GOT3 (cell line): Measurements from ENCODE around the gene ARHGEF16.

Source experiments
- DNase-seq: peaks from one replicate; lab custom pipeline; 2025; ENCODE audit warnings: mixed read lengths; lab: John Stamatoyannopoulos, UW

ARHGEF16 gene

DNA sequence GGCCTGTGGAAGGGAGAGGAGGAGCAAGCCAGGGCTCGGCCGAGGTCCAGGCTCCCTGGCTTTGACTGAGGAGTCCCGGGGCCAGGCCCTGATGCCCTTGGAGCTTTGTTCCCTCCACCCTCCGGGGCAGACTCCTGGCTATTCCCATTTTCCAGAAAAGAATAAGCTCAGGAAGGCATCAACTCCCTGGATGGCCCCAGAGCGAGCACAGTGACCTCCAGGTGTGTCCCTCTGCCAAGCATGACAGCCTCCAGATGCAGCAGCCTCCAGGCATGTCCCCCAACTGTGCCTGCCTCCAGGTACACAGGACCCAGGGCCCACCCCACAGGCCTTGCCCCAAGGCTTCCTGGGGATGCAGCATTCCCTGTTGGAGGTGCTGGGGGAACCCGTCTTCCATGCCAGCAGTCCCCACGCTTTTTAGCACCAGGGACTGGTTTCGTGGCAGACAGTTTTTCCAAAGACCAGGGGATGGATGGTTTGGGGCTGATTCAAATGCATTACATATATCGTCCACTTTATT is 15.7 kb upstream of the ARHGEF16 start:
- DNase-seq, result no peak

DNA sequence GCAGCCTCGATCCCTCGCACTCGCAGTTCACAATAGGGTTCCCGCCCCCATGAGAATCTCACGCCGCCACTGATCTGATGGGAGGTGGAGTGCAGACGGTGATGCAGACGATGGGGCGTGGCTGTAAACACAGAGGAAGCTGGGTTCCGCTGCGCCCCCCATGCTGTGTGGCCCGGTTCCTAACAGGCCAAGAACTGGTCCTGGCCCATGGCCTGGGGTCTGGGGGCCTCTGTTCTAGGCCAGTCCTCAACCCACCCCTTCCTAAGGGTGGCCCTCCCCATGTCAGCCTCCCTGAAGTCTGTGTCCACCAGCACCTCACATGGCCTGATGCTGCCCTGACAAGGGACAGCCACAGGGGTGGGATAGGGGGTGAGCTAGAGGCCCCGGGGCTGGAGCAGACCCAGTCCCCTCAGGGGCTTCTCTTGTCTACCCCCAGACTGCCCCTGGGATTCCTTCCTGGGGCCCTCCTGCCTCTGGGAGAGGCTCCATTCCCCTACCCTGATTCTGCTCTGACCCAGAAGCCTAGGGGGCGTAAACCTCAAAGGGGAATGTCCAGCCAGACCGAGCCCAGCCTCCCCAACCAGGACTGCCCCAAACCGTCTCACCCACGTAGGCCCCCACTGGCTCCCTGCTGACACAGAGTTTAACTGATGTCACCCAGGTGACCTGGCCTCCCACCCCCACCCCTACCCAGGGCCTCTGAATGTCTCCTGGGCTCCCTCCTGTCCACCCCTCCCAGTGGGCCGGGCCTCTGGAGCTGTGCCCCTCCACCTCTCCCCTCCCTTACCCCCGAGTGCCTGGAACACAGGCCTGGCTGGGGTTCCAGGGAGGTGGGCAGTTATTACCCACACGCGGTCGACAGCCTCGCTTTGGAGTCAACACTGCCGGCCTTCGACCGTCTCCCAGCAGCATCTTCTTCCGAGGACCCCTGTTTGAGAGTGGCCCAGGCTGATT is 14.8 kb upstream of the ARHGEF16 start:
- no peak for DNase-seq

DNA sequence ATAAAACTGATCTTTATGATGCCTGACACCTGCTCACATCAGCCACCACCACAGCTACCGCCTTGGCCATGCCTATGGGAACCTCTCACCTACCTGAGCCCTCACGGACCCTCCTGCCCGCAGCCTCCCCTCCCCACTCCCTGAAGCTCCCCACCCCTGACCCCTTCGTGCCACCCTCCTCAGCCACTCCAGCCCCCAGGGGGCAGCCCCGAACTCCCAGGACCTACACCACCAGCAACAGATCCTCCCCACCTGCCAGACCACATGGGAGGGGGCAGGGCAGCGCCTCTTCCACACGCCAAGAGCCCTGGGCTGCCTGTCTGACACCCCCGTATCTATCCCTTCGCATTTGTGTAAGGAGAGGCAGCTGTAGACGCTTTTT is 14.2 kb upstream of the ARHGEF16 start:
- DNase-seq, result no peak

DNA sequence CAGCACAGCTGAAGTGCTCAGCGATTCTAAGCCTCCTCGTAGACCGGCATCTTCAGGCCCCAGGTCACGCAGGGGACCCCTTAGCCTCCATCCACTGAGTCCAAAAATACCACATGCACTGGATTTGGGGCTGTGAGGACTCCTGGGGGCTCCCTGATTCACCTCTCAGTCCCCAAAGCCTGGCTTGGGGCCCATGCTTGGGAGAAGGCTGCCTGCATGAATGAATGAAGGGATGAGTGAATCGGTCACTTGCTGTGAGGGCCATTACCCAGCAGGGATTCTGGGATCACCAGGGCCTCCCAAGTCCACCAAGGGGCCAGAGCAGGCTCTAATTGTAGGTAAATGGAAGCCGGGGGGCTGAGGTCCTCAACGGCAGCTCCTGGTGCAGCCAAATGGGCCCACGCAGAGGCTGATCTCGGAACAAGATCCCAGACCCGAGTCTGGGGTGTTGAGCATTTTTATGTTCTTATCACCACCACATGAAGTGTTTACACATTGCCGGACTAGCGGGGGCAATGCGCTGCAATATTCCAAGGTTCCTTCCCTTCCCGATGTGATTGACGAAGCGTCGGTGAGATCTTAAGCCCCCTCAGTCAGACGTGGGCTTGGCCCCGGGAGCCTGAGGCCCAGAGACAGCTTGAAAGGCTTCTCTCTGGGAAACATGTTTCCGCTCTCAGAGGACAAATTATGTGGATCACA is 13.6 kb upstream of the ARHGEF16 start:
- DNase-seq, result no peak

DNA sequence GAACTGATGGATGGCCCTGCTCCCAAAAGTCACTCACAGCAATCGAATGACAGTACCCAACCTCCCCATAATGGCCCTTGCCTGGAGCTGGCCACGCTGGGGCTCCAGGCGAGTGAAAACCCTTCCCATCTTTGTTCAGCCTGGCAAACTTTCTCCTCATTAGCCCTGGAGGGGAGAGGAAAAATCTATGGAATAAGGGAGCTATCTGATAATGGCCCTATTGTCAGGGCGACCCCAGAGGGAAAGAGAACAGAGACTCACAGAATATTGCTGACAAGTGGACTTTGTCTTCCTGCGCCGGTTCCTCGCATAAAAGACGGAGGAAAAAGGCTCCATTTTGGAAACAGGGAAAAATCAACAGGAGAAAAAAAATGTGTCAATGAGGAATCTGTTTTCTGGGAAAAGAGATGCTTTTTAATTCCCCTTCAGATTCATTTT is 13.0 kb upstream of the ARHGEF16 start:
- no peak for DNase-seq

DNA sequence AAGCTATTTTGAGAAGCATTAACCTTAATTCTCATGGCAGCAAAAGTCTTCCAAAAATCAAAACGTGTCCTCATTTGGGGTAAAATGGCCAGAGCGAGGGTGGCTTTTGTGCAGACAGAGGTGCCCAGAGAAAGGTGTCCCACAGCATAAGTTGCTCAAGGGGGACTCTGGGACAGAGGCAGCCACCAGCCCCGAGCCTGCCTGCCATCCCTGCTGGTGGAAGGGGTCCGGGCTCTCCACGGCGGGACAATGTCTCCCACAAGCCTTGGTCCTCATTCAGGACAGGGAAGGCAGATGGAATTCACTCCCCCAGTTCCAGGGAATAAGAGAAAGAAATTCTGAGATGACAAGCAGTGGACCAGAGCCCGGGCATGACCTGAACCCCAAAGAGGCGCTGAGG is 12.6 kb upstream of the ARHGEF16 start:
- DNase-seq, result no peak

DNA sequence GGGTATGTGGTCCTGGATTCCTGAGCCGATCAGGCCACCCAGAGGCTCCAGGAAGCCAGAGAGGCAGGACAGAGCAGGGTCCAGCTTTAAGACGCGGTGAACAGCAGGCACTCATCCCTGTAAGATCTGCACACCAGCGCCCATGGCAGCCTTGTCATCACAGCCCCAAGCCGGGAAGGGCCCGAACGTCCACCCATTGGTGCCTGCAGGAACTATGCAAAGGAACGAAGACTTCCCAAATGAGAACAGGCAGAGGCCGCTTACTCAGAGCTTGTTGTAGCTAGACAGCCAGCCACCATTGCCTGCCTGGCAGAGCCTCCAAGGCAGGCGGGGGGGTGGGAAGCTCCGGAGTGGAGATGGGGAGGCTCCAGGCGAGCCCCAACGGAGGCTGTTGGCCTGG is 12.1 kb upstream of the ARHGEF16 start:
- no peak for DNase-seq

DNA sequence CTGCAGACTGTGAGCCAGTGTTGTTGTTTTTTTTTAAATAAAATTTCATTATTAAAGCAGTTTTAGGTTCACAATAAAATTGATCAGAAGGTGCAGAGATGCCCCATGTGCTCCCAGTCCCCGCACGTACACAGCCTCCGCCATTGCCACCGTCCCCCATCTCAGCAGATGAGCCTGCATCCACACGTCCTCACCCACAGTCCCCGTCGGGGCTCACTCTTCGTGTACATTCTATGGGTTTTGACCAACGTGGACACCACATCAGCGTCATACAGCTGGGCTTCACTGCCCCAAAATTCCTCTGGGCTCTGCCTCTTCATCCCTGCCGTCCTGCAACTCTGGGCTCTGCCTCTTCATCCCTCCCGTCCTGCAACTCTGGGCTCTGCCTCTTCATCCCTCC is 11.6 kb upstream of the ARHGEF16 start:
- no peak for DNase-seq

DNA sequence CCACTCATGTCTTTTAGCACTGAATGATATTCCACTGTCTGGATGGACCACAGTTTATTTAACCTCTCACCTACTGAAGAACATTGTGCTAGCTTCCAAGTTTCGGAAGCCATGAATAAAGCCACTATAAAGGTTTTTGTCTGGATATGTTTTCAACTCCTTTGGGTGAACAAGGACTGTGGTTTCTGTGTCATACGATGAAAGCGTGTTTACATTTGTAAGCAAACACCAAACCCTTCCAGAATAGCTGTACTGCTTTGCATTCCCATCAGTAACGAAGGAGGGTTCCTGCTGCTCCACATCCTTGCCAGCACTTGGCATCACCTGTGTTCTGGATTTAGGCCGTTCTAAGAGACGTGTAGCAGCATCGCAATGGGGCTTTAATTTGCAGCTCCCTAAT is 10.7 kb upstream of the ARHGEF16 start:
- no peak for DNase-seq

DNA sequence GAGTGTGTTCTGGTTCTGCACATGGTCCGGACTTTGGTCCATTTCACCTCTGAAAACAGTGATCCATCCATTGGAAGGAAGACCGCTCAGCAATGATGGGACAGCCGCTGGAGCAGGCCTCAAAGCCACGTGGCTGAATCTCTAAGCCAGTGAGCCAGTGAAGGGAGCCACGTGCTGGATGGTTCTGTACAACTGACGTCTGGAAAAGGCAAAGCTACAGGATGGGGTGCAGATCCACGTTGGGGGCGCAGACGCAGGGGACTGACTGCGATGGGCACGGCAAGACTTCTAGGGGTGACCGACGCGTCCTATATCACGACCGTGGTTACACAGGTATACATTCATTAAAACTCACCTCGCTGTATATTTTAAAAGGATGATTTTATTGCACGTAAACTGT is 10.2 kb upstream of the ARHGEF16 start:
- no peak for DNase-seq

DNA sequence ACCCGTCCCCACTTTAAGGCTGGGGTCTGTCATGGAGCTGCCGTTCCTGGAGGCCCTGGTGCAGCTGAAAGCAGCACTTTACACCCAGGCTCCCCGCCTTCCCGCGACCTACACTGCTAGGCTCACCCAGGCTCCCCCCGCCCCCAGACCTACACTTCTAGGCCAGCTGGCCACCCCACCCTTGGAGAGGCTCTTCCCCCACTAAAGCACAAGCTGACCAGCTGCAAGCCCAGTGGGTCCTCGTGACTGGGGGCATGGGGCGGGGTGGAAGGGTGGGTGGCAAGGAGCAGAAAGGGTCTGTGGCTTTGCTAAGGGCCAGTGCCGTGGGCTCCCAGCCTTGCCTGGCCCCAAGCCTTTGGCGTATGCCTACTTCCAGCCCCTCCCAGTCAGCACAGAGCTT is 9.7 kb upstream of the ARHGEF16 start:
- no peak for DNase-seq

DNA sequence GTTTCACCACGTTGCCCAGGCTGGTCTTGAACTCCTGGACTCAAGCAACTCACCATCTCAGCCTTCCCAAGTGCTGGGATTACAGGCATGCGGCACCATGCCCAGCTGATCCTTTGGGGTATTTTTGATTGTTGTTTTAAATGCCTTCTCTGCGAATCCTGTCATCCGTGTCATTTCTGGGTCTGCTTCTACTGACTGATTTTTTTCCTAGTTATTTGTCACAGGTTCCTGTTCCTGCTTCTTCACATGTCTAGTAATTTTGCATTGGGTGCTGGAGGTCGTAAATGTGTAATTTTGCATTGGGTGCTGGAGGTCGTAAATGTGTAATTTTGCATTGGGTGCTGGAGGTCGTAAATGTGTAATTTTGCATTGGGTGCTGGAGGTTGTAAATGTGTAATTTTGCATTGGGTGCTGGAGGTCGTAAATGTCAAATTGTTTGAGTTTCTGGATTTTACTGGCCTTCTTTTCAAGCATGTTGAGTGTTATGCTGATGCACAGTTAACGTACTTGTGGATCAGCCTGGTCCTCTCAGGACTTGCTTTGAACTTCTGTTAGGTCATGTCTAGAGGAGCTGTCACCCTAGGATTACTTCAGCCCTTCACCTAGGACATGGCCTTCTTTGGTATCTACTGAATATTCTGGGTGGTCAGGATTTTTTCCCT is 4.1 kb upstream of the ARHGEF16 start:
- DNase-seq, result no peak

DNA sequence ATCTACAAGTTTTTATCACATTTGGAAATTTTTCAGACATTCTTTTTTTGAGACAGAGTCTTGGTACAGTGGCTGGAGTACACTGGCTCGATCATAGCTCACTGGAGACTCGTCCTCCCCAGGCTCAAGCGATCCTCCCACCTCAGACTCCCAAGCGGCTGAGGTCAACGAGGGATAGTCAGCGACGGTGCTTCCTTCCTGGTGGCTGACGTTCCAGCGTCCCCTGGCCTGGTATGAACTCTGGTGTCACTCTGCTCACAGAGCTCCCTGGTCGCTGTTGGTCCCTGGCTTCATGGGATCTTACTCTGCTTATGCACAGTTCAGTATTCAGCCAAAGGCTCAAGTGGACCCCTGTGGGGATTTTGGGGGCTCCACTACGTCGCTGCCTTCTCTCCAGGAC is 3.5 kb upstream of the ARHGEF16 start:
- DNase-seq, result no peak

DNA sequence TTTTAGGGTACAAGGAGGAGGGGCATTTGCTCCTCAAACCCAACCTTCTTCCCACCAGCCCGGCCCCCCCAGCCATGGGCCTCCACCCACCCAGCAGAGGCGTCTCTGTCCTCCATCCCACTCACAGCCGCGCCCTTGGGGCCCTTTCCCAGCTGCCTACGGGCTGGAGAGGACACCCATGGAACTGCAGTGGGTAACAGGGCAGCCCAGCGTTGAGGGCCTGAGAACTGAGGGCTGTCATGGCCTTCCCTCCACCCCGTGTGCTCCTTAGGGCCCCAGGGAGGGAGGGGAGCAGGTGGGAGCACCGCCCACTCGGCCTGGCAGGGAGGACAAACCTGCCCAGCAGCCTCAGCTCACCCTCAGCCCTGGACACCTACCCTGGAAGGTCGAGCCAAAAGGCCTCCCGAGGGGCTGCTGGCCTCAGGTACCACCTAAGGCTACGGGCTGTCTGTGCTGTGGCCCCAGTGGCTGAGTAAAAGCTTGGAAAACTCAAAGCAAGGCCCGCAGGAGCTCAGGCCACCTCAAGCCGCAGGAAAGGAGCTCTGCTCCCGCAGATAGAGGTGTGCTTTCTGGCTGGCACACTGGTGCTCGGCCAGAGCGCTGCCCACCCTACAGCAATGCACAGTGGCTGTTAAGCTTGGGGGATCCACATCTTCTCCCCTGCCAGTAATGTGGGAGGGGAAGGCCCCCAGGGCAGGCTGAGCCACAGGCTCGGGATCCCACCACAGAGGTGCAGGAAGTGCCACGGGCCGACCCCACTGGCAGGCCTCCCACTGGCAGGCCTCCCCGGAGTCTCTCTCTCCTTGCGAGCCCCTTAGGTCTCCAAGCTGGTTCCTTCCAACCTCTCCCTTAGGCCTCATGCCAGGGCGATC is 2.2 kb upstream of the ARHGEF16 start:
- DNase-seq, result no peak

DNA sequence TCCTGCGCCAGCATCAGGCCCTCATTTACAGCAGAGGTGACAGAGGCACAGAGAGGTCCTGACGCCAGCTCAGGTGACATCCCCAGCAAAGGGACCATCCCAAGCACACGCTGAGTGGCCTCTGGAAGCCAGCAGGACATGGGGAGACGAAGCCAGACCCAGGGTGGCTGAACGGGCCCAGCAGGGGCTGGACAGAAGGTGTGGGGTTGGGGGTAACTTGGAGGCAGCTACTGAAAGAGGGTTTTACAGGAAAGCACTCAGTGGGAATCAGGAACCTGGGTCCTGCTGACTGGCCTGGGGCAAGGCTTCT is 1.6 kb upstream of the ARHGEF16 start:
- DNase-seq, result no peak

DNA sequence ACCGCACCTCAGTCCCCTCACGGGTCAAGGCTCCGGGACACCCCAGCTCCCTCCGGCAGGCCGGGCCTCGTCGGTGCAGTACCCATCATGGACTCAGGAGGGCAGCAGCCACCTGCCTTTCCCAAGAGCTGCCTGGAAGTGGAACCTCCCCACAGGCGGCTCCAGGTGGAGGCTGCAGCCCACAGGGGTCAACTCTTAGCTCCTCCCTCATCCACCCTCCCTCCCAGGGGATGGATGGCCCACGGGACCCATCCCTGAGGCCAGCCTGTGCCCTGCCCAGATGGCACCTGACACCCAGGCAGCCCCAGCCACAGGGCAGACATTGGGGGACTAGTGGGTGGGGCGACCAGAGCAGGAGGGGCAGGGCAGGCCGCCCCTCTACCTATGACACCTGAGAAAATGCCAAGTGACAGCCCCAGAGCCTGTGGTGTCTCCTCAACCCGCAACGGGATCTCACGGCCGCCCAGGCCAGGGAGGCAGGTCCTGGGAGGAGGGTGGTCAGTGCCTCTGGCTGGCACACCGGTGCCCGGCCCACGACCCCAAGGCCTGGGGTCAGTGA is 1.2 kb upstream of the ARHGEF16 start:
- DNase-seq, result peak; percentile 24

DNA sequence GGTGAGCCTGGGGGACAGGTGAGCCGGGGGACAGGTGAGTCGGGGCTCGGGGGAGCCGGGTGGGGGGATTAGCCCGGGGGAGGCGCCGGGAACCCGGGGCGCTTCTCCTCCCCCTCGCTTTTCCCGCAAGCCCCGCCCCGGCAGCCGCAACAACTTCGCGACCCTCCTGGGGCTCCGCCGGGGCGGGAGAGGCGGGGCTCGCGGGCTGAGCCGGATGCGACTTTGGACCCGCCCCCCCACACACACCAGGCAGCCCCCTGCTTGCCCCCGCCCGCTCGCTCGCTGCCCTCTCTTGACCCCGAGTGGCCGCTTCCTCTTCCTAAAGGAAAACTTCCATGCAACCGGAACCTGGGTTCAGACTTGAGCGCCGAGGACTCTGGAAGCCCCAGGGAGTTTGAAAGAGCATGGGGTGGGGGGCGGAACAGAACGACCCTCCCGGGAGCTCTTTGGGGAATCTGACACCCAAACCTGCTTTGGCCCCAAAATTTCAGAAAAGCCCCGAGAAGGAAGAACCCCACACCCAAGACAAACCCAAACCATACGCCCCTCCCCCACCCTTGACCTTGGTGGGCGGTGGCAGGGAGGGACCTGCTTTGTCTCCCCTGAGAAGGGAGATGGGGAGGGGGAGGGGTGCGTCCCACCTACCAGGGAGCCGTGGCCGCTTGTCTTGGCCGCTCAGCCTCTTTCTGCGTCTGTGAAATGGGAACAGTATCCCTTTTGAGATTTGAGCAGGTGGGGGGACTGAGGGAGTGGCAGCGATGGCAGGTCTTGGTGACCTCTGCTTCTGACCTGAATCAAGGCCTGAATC is 550 bp downstream of the ARHGEF16 start:
- no peak for DNase-seq

DNA sequence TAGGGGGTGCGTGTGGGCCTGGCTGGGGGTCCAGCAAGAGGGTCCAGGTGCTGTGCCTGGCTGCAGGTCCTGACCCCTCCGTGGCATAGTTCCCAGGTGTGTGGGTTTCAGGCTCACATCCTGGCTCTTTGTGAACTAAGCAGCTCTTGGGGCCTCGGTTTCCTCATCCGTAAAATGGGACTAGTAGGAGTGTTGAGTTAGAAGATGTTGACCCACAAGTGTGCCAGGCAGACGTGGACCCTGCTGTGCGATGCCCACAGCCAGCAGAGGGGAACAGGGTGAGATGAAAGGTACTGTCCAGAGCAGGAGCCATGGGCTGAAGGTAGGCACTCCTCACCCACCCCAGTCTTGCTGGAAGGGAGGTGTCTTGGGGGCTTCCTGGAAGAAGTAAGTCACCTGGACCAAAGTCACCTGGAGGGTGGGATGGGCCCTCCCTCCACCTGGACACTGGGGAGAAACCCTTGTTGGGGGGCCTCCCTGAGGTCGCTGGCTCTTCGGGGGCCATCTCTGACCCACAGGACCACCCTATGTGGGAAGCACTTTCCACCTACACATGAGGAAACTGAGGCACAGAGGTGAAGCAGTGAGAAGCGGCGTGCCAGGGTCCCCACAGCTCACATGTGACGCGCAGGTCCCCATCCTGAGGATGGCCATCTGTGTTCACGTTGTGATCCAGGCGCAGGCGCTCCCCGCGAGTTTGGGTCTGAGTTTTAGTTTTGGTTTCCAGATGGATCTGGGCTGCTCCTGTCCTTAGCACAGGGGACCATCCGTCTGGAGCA is 1.4 kb downstream of the ARHGEF16 start:
- DNase-seq, result no peak

DNA sequence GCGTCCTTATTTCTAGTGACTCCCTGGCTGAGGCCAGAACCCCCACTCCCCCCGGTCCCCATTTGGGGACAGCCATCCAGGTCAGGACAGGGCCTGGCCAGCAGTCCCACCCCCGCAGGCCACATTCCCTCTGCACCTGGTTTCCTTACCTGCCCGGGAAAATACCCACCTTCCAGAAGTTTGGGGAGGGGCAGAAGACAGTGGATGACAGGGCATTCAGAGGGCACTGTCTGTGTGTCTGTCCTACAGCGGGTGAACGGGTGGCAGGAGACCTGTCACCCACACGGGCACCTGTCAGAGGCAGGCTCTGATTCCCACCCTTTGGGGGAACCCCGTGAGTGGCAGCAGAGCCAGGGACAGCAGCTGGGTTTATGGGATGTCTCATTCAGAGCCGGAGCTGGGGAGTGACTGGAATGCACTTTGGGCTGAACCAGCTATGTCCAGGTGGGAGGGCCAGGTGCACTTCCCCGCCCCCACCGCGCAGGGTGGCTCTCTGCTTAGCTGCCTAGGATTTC is 2.0 kb downstream of the ARHGEF16 start:
- DNase-seq, result no peak
